ENCODE data around the gene DNAJC5. TPM values are rescaled to one million over a fixed set of nuclear protein-coding genes. Genes with fewer than 3 reads are reported as not detected.

Gene DNAJC5
- total RNA-seq, 4 donors from 2014 or later = 38.4 to 87.4 (median 75.1) TPM

DNA sequence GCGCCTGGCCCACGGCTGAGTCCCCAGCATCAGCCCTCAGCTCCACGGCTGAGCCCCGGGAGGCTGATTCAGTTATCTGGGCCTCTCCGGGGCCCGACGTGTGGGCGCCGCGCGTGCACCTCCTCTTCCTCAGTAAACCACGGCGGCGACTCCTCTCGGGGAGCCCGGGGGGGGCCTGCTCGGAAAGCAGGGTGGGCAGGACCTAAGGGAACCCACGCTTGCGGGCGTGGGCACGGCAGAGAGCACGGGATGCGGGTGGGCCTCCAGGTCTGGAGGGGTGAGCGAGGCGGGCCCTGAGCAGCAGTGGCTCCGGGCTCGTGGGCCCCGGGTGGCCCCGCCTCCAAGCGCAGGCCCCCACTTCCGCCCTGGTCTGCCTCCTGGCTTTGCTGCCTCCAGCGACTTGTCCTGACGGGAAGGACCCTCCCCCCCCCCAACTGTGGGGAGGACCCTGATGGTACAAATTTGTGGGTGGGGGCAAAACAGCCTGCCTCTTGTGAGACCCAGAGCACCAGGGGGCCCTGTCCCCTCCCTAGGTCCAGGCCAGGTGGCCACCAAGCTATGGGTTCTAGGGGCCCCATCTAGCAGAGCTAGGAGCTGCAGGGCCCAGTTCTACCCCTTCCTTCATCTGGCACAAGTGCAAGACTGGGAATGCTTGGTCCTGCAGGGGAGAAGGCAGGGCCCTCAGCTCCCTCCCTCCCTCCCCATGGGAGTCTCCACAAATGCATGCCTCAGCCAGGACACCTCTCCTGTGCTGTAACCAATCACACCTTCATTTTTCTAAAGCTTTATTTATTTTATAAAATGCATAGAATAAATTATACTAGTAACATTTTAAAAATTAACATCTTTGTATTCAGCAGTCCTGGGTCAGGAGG is 44.4 kb downstream of the DNAJC5 start:
- H3K27ac ChIP-seq = no peak overlapping the region
- no peak overlapping the region for H3K4me3 ChIP-seq (replicated peaks in 1 of 3)
- DNase-seq = no peak
- WGBS, 2 donors = 92 to 95% methylated on average over 4 to 9 of the region's 33 CpGs
- no peaks in the 10 kb centered on the region for H3K27me3 ChIP-seq
- TF ChIP-seq, protein P1, sequence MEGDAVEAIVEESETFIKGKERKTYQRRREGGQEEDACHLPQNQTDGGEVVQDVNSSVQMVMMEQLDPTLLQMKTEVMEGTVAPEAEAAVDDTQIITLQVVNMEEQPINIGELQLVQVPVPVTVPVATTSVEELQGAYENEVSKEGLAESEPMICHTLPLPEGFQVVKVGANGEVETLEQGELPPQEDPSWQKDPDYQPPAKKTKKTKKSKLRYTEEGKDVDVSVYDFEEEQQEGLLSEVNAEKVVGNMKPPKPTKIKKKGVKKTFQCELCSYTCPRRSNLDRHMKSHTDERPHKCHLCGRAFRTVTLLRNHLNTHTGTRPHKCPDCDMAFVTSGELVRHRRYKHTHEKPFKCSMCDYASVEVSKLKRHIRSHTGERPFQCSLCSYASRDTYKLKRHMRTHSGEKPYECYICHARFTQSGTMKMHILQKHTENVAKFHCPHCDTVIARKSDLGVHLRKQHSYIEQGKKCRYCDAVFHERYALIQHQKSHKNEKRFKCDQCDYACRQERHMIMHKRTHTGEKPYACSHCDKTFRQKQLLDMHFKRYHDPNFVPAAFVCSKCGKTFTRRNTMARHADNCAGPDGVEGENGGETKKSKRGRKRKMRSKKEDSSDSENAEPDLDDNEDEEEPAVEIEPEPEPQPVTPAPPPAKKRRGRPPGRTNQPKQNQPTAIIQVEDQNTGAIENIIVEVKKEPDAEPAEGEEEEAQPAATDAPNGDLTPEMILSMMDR (IDR thresholded peaks at IDR 0.05) = no peak
- no peak for TF ChIP-seq POLR2A (IDR thresholded peaks at IDR 0.05)
- H3K4me1 ChIP-seq = no peaks in the 10 kb centered on the region
- intact Hi-C loops (cut with DNase I) = no loop called here
- peaks cover 41 to 46% of the 10 kb centered on the region in 2 donors for H3K36me3 ChIP-seq
- H3K9me3 ChIP-seq = no peaks in the 10 kb centered on the region

DNA sequence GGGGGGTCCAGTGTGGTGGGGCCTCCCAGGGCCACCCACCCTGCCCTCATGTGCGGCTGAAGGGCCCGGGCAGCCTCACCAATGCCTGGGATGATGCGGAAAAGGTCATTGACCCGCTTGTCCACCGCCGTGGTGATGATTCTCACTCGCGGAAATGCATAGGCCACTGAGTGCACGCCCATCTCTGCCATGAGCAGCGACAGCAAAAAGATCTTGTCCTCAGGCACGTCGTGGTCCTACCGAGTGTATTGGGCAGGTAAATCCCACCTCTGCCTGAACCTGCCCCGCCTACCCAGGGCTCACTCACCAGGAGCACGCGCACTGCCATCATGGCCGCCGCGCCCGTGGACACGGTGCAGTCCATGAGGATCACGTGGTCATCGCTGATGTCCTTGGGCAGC is 45.1 kb downstream of the DNAJC5 start:
- intact Hi-C loops (cut with DNase I) = no loop called here

DNA sequence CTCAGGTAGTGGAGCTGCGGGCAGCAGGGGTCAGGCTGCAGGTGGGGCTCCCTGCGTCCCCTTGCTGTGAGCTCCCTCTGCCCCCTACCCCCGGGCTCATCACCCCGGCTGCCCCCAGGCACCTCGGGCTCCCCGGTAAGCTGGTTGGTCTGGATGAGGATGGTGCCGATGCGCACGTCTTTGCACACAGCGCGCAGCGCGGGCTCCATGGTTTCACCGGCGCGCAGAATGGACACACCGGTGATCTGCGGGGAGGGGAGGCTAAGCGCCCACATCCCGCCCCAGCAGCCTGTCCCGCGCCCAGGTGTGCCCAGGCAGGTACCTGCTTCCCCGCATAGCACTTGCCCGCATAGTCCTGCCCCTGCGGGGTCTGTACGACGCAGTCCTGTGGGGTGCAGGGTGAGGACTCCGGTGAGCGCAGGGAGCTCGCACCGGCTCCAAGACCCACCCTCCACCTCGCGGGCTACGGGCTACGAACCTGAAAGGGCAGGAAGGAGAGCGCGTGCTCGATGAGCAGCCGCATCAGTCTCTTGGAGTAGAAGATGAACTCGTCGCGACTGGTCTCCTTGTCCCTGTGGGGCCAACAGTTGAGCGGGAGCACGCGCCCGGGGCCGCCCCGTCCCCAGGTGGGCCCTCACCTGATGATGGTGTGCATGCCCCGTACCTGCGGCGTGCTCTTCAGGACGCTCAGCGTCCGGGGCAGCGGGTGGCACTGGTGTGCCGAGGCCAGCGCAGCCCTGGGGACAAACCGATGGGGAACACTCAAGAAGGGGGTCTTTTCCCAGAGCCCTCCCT is 45.7 kb downstream of the DNAJC5 start:
- no peaks in the 10 kb centered on the region for H3K27me3 ChIP-seq
- intact Hi-C loops (cut with DNase I) = no loop called here
- no peak overlapping the region for H3K4me3 ChIP-seq (replicated peaks in 1 of 3)
- 91 to 95% methylated on average over 36 to 48 of the region's 58 CpGs for WGBS, 2 donors
- no peak for DNase-seq
- no peaks in the 10 kb centered on the region for H3K4me1 ChIP-seq
- TF ChIP-seq, protein P1 (IDR thresholded peaks at IDR 0.05) = no peak
- no peak for TF ChIP-seq POLR2A (IDR thresholded peaks at IDR 0.05)
- no peak overlapping the region for H3K27ac ChIP-seq
- peaks cover 37 to 53% of the 10 kb centered on the region in 2 donors for H3K36me3 ChIP-seq
- no peaks in the 10 kb centered on the region for H3K9me3 ChIP-seq

More for the DNA sequence above, 45.1 kb downstream of the DNAJC5 start:
- no peak for DNase-seq
- TF ChIP-seq, protein P1 (IDR thresholded peaks at IDR 0.05) = no peak
- TF ChIP-seq POLR2A (IDR thresholded peaks at IDR 0.05) = no peak
- Histone ChIP-seq H3K27me3 (no peaks in the 10 kb centered on the region), H3K27ac (no peak overlapping the region), H3K9me3 (no peaks in the 10 kb centered on the region), H3K4me3 (replicated peaks in 1 of 3) (no peak overlapping the region), H3K4me1 (no peaks in the 10 kb centered on the region), H3K36me3 (peaks cover 40 to 50% of the 10 kb centered on the region in 2 donors)
- WGBS, 2 donors = 91 to 96% methylated on average over 20 to 22 of the region's 23 CpGs

DNA sequence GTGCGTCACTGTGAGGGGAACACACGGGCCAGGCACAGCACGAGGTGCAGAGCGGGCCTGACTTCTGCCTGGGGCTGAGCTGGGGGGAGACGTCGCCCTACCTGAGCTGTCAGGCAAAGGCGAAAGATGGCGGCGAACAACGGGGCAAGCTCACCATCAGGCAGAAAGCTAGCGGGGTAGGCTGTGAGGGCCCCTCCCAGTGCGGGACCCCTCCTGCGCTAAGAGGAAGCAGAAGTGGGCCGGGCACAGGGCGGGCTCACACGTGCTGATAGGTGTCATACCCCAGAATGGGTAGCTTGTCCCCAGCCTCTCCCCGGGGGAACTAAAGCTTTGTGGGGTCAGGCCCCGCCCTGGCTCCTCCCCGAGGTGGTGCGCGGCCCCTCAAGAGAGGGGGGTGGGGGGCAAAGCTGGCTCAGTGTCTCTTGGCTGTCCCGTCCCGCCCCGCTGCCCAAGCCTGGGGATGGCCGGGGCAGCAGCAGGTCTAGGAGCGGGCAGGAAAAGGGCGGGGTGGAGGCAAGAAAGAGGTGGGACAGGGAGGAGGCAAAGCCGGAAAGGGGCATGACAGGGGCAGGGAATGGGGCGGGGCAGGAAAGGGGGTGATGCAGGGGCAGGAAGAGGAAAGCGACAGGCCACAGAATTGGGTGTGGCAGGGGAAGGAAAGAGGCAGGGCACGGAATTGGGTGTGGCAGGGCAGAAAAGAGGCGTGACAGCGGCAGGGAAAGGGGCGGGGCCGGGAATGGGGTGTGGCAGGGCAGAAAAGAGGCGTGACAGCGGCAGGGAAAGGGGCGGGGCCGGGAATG is 46.6 kb downstream of the DNAJC5 start:
- no peaks in the 10 kb centered on the region for H3K9me3 ChIP-seq
- H3K36me3 ChIP-seq = peaks cover 37 to 56% of the 10 kb centered on the region in 2 donors
- no peaks in the 10 kb centered on the region for H3K27me3 ChIP-seq
- no peaks in the 10 kb centered on the region for H3K4me1 ChIP-seq
- WGBS, 2 donors = 71 to 81% methylated on average over 29 to 35 of the region's 39 CpGs
- H3K4me3 ChIP-seq (replicated peaks in 1 of 3) = no peak overlapping the region
- peak in 1 of 2 donors; percentile 35 for DNase-seq
- H3K27ac ChIP-seq = no peak overlapping the region
- intact Hi-C loops (cut with DNase I) = no loop called here
- TF ChIP-seq, protein P1 (IDR thresholded peaks at IDR 0.05) = no peak
- TF ChIP-seq POLR2A (IDR thresholded peaks at IDR 0.05) = no peak

Data from thyroid gland (tissue), 4 donors.